Upper lobe of left lung (tissue), 6 donors: Measurements from ENCODE around the gene POMGNT2. TPM values are rescaled to one million over a fixed set of nuclear protein-coding genes. Genes with fewer than 3 reads are reported as not detected.

Experiments used
- ATAC-seq, 2 donors: fragments of 200-7000 bp; cut with Tn5 transposase; one replicate each; pipeline ENCODE4 v1.9.1; 2022; ENCODE audit warnings: mild to moderate bottlenecking in 2 of 2, moderate library complexity in 2 of 2; ENCODE audit not compliant: low FRiP score in 2 of 2
- DNase-seq, 2 donors: peaks; one replicate each; pipeline ENCODE4 v3.0.0-alpha.2; 2019 to 2020
- H3K27ac ChIP-seq, 4 donors: fragments of 200-600 bp; sonication (generic); one replicate each; pipeline ENCODE4 v1.5.1; 2016 to 2019
- H3K27me3 ChIP-seq, 4 donors: fragments of 200-600 bp; sonication (generic); one replicate each; pipeline ENCODE4 v1.5.1; 2017 to 2019
- H3K36me3 ChIP-seq, 4 donors: fragments of 200-600 bp; sonication (generic); one replicate each; pipeline ENCODE4 v1.5.1; 2016 to 2019
- H3K4me1 ChIP-seq, 4 donors: fragments of 200-600 bp; sonication (generic); one replicate each; pipeline ENCODE4 v1.5.1; 2018 to 2019
- H3K4me3 ChIP-seq, 4 donors: fragments of 200-600 bp; sonication (generic); one replicate each; pipeline ENCODE4 v1.5.1; 2017 to 2019; ENCODE audit warnings: mild to moderate bottlenecking in 2 of 4, moderate library complexity in 1 of 4
- H3K9me3 ChIP-seq, 4 donors: fragments of 200-600 bp; sonication (generic); one replicate each; pipeline ENCODE4 v1.5.1; 2018 to 2019
- CTCF ChIP-seq, 6 experiments: fragments of 450-650 bp in 4 of 6; fragments of 200-600 bp in 2 of 6; sonication (generic) in 2 of 6; IDR thresholded peaks; one replicate each; pipeline ENCODE4 v1.5.1; 2016 to 2019; ENCODE audit warnings: antibody characterized with exemption in 6 of 6
- EP300 ChIP-seq, 4 donors: sonication (generic); formaldehyde crosslinking; IDR thresholded peaks; one replicate each; pipeline ENCODE4 v1.5.1; 2017; ENCODE audit warnings: antibody characterized with exemption in 4 of 4, control low read depth in 2 of 4
- POLR2A ChIP-seq, 4 donors: fragments of 450-650 bp; IDR thresholded peaks; one replicate each; pipeline ENCODE4 v1.5.1; 2016 to 2017; ENCODE audit warnings: antibody characterized with exemption in 4 of 4, mild to moderate bottlenecking in 2 of 4
- POLR2AphosphoS5 ChIP-seq, 2 donors: sonication (generic); formaldehyde crosslinking; IDR thresholded peaks; one replicate each; pipeline ENCODE4 v1.5.1; 2017; ENCODE audit warnings: antibody characterized with exemption in 2 of 2
- WGBS, 2 donors: methylation state at CpG; one replicate each; pipeline ENCODE4 v1.1.5; 2017 to 2018; 5-methylcytosine and 5-hydroxymethylcytosine counted together
- total RNA-seq, 6 donors: library from RNA; depleted of rRNA in 4 of 6; stranded (reverse); fragments of >200 nt in 4 of 6; gene quantifications; one replicate each; pipeline versions ENCODE4 v1.1.0 to v1.2.1, GENCODE V29; 2016 to 2021
- donor health status: DM: no; HTN: no; CAD: no; lungs with moderate emphysema.
- donor health status: DM: no; HTN: yes; CAD: no; lungs with severe emphysema.

Gene POMGNT2
- total RNA-seq, 6 donors from 2014 or later = 10.5 to 25.1 (median 14.1) TPM

- DNase-seq (no peak), ATAC-seq (no peak)
- Histone ChIP-seq H3K4me3 (no peak overlapping the region), H3K36me3 (peaks cover 0 to 35% (median 23%) of the 10 kb centered on the region in 4 donors), H3K27me3 (no peaks in the 10 kb centered on the region), H3K9me3 (no peaks in the 10 kb centered on the region), H3K27ac (no peak overlapping the region), H3K4me1 (no peaks in the 10 kb centered on the region)
- 95 to 100% methylated on average over 2 of the region's 2 CpGs for WGBS, 2 donors
- TF ChIP-seq POLR2AphosphoS5 (IDR thresholded peaks at IDR 0.05) (no peak), POLR2A (IDR thresholded peaks at IDR 0.05) (no peak), CTCF (IDR thresholded peaks at IDR 0.05) (no peak), EP300 (IDR thresholded peaks at IDR 0.05) (no peak)
Measured at GRCh38 chr3:43082457-43082856, 23.4 kb downstream of the POMGNT2 start.

GRCh38 chr3:43081796-43082195 is 24.1 kb downstream of the POMGNT2 start:
- TF ChIP-seq EP300 (IDR thresholded peaks at IDR 0.05) = no peak
- TF ChIP-seq POLR2AphosphoS5 (IDR thresholded peaks at IDR 0.05) = no peak
- no peak for TF ChIP-seq CTCF (IDR thresholded peaks at IDR 0.05)
- TF ChIP-seq POLR2A (IDR thresholded peaks at IDR 0.05) = no peak
- Histone ChIP-seq H3K4me3 (no peak overlapping the region), H3K36me3 (peaks cover 0 to 35% (median 23%) of the 10 kb centered on the region in 4 donors), H3K4me1 (no peaks in the 10 kb centered on the region), H3K27ac (no peak overlapping the region), H3K9me3 (no peaks in the 10 kb centered on the region), H3K27me3 (no peaks in the 10 kb centered on the region)
- DNase-seq = no peak
- 67 to 91% methylated on average over 5 of the region's 5 CpGs for WGBS, 2 donors
- no peak for ATAC-seq

GRCh38 chr3:43080726-43081568 is 24.9 kb downstream of the POMGNT2 start:
- H3K36me3 ChIP-seq = peaks cover 0 to 35% (median 23%) of the 10 kb centered on the region in 4 donors
- DNase-seq = peak in 1 of 2 donors; percentile 70
- WGBS, 2 donors = 96 to 97% methylated on average over 23 to 39 of the region's 40 CpGs
- TF ChIP-seq EP300 (IDR thresholded peaks at IDR 0.05) = no peak
- TF ChIP-seq POLR2AphosphoS5 (IDR thresholded peaks at IDR 0.05) = no peak
- TF ChIP-seq POLR2A (IDR thresholded peaks at IDR 0.05) = no peak
- no peak for TF ChIP-seq CTCF (IDR thresholded peaks at IDR 0.05)
- H3K9me3 ChIP-seq = no peaks in the 10 kb centered on the region
- H3K27me3 ChIP-seq = no peaks in the 10 kb centered on the region
- H3K27ac ChIP-seq = no peak overlapping the region
- no peak for ATAC-seq
- no peaks in the 10 kb centered on the region for H3K4me1 ChIP-seq
- H3K4me3 ChIP-seq = no peak overlapping the region

GRCh38 chr3:43079536-43080332 is 26.1 kb downstream of the POMGNT2 start:
- Histone ChIP-seq H3K27ac (no peak overlapping the region), H3K9me3 (no peaks in the 10 kb centered on the region), H3K4me3 (no peak overlapping the region), H3K27me3 (no peaks in the 10 kb centered on the region), H3K4me1 (no peaks in the 10 kb centered on the region), H3K36me3 (peaks cover 0 to 35% (median 23%) of the 10 kb centered on the region in 4 donors)
- WGBS, 2 donors = 93 to 95% methylated on average over 19 to 31 of the region's 31 CpGs
- ATAC-seq (no peak), DNase-seq (peak in 1 of 2 donors; percentile 48)
- TF ChIP-seq CTCF (IDR thresholded peaks at IDR 0.05) = no peak
- no peak for TF ChIP-seq POLR2A (IDR thresholded peaks at IDR 0.05)
- no peak for TF ChIP-seq EP300 (IDR thresholded peaks at IDR 0.05)
- TF ChIP-seq POLR2AphosphoS5 (IDR thresholded peaks at IDR 0.05) = no peak
